Suprapubic skin (tissue), 4 donors: ENCODE results near the gene OMP. TPM values are rescaled to one million over a fixed set of nuclear protein-coding genes. Genes with fewer than 3 reads are reported as not detected.

Experiments
- DNase-seq, 2 donors: peaks; one replicate each; pipeline ENCODE4 v3.0.0-alpha.2; 2019; ENCODE audit warnings: low spot score in 2 of 2
- H3K27ac ChIP-seq: fragments of 200-600 bp; sonication (generic); one replicate; pipeline ENCODE4 v1.5.1; 2019
- H3K27me3 ChIP-seq: fragments of 200-600 bp; sonication (generic); one replicate; pipeline ENCODE4 v1.5.1; 2019
- H3K36me3 ChIP-seq: fragments of 200-600 bp; sonication (generic); one replicate; pipeline ENCODE4 v1.5.1; 2019
- H3K4me1 ChIP-seq: fragments of 200-600 bp; sonication (generic); one replicate; pipeline ENCODE4 v1.5.1; 2019
- H3K4me3 ChIP-seq: fragments of 200-600 bp; sonication (generic); one replicate; pipeline ENCODE4 v1.5.1; 2019; ENCODE audit warnings: mild to moderate bottlenecking
- H3K9me3 ChIP-seq: fragments of 200-600 bp; sonication (generic); one replicate; pipeline ENCODE4 v1.5.1; 2019
- EP300 ChIP-seq: sonication (generic); formaldehyde crosslinking; IDR thresholded peaks from one replicate; pipeline ENCODE4 v1.6.1; 2017; ENCODE audit warnings: antibody characterized with exemption
- POLR2A ChIP-seq, 2 donors: fragments of 450-650 bp; IDR thresholded peaks; one replicate each; pipeline ENCODE4 v1.6.1; 2017; ENCODE audit warnings: antibody characterized with exemption in 2 of 2, mild to moderate bottlenecking in 2 of 2, moderate library complexity in 2 of 2
- POLR2AphosphoS5 ChIP-seq, 3 donors: sonication (generic); formaldehyde crosslinking; IDR thresholded peaks; one replicate each; pipeline ENCODE4 v1.6.1; 2017; ENCODE audit warnings: antibody characterized with exemption in 3 of 3
- WGBS: methylation state at CpG from one replicate; pipeline ENCODE4 v1.1.5; 2018; 5-methylcytosine and 5-hydroxymethylcytosine counted together
- total RNA-seq, 4 donors: library from RNA; depleted of rRNA; stranded (reverse); fragments of >200 nt; gene quantifications; one replicate each; pipeline ENCODE4 v1.1.0, GENCODE V29; 2016
- TF ChIP-seq, protein P1 (sequence below), 2 donors: fragments of 200-600 bp in 1 of 2; fragments of 450-650 bp in 1 of 2; sonication (generic) in 1 of 2; IDR thresholded peaks; one replicate each; pipeline ENCODE4 v1.5.1; 2016 to 2019; ENCODE audit warnings: antibody characterized with exemption in 2 of 2, mild to moderate bottlenecking in 1 of 2, moderate library complexity in 1 of 2

Gene OMP
- total RNA-seq, 4 donors from 2014 or later = 9.6 TPM; not detected in 3

DNA sequence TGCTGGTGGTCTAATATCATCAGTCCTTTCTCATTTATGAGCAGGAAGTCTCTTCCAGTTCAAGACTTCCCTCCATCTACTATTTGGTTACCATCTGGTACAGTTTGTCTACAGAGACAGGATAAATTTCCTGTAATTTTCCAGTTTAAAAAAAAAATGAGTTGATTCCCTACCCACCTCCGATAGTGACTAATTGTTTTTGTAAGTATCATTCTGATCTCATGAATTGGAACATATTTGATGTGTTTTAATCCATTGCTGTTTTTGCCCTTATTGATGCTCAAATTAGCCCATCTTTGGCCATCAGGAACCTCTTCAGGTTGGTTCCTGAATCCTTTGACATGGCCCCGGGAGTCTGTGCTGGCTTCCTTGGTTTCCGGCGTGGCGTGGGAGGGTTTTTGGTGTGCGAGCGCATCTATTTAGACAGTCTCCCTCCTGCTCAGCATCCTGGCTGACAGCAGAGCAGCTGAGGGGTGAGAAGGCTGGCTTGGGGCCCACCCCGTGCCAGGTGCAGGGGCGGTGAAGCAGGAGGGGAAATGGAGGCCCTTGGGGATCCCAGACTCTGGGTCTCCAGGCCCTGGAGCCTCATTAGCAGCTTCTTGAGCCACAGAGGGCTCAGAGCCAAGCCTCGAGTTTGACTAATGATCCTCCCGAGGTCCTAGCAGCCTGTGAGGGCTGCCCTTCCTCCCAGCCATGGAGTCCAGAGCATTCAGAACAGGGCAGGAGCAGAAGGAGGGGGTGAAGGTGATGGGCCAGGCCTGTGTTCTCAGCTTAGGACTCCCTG, 6.8 kb downstream of the OMP start:
- WGBS = 84% methylated on average over 9 of the region's 11 CpGs
- H3K27ac ChIP-seq = no peak overlapping the region

DNA sequence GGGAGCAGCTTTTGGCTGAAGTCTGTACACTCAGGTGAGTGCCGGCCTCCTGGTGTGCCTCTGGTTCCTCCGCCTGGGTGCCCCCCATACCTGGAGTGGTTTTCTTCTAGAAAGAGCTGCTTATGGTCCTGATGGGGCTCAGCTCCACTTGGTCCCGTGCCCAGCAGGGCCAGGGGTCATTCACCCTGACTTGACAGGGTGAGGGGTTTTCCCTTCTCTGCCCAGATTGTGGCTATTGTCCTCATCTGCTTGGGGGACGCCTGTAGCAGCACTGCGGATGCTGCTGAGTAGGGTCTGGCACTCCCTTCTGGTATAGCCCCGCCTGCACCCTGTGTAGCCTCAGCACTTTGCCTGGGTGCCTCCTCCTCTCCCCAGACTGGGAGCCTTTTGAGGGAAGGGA, 8.2 kb downstream of the OMP start:
- TF ChIP-seq POLR2AphosphoS5 (IDR thresholded peaks at IDR 0.05) (no peak), EP300 (no peak), POLR2A (IDR thresholded peaks at IDR 0.05) (no peak)
- TF ChIP-seq, protein P1, sequence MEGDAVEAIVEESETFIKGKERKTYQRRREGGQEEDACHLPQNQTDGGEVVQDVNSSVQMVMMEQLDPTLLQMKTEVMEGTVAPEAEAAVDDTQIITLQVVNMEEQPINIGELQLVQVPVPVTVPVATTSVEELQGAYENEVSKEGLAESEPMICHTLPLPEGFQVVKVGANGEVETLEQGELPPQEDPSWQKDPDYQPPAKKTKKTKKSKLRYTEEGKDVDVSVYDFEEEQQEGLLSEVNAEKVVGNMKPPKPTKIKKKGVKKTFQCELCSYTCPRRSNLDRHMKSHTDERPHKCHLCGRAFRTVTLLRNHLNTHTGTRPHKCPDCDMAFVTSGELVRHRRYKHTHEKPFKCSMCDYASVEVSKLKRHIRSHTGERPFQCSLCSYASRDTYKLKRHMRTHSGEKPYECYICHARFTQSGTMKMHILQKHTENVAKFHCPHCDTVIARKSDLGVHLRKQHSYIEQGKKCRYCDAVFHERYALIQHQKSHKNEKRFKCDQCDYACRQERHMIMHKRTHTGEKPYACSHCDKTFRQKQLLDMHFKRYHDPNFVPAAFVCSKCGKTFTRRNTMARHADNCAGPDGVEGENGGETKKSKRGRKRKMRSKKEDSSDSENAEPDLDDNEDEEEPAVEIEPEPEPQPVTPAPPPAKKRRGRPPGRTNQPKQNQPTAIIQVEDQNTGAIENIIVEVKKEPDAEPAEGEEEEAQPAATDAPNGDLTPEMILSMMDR (IDR thresholded peaks at IDR 0.05) = no peak
- peaks cover 7% of the 10 kb centered on the region for H3K4me1 ChIP-seq
- whole genome bisulfite sequencing = 100% methylated on average over 2 of the region's 6 CpGs

More for the DNA sequence above, 6.8 kb downstream of the OMP start:
- TF ChIP-seq, protein P1 (IDR thresholded peaks at IDR 0.05) = no peak
- TF ChIP-seq POLR2AphosphoS5 (IDR thresholded peaks at IDR 0.05) = no peak
- TF ChIP-seq POLR2A (IDR thresholded peaks at IDR 0.05) = no peak
- no peak for TF ChIP-seq EP300
- Histone ChIP-seq H3K4me3 (no peak overlapping the region), H3K27me3 (no peaks in the 10 kb centered on the region), H3K4me1 (peaks cover 7% of the 10 kb centered on the region), H3K36me3 (no peaks in the 10 kb centered on the region), H3K9me3 (no peaks in the 10 kb centered on the region)
- no peak for DNase-seq

DNA sequence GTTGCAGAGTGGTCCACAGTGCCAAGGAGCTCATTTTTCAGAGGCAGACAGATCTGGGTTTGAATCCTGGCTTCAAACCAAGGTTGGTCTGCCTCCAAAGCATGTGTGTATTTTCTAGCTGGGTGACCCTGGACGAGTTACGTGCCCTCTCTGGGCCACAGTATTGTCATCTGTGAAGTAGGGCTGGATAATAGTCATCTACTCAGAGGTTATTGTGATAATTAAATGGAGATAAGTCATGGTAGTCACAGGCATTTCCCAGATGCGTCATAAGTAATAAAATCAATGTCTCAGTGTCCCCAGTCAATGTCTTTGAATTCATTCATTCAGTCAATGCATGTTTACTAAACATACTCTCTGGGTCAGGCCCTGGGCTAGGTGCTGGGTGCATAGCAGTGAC, 8.6 kb downstream of the OMP start:
- H3K27ac ChIP-seq = no peak overlapping the region
- no peak overlapping the region for H3K4me3 ChIP-seq
- no peak for DNase-seq
- no peaks in the 10 kb centered on the region for H3K36me3 ChIP-seq
- TF ChIP-seq EP300 (no peak), POLR2A (IDR thresholded peaks at IDR 0.05) (no peak), POLR2AphosphoS5 (IDR thresholded peaks at IDR 0.05) (no peak)
- TF ChIP-seq, protein P1 (IDR thresholded peaks at IDR 0.05) = no peak
- H3K4me1 ChIP-seq = peaks cover 4% of the 10 kb centered on the region
- no peaks in the 10 kb centered on the region for H3K9me3 ChIP-seq
- H3K27me3 ChIP-seq = no peaks in the 10 kb centered on the region
- whole genome bisulfite sequencing = 85% methylated on average over 3 of the region's 3 CpGs

More for the DNA sequence above, 8.2 kb downstream of the OMP start:
- H3K4me3 ChIP-seq = no peak overlapping the region
- no peak for DNase-seq
- H3K27ac ChIP-seq = no peak overlapping the region
- H3K36me3 ChIP-seq = no peaks in the 10 kb centered on the region
- H3K9me3 ChIP-seq = no peaks in the 10 kb centered on the region
- no peaks in the 10 kb centered on the region for H3K27me3 ChIP-seq

DNA sequence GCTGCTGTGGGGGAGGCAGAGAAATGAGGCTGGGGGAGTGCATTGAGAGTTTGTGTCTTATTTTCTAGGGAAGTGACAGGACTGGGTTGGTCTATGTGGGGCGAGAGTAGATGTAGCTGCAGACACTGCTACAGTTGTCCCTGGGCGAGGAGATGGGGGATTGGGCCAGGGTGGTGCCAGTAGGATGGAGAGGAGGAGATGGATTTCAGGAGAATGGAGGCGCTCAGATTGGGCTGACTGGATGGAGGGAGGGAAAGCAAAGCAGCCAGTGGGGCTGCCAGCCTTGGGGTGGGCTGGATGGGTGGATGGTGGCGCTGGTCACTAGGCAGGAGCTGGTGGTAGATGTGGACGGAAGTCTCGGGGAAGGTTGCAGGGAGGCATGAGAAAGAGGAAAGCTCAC, 9.3 kb downstream of the OMP start:
- Histone ChIP-seq H3K9me3 (no peaks in the 10 kb centered on the region), H3K36me3 (no peaks in the 10 kb centered on the region), H3K27ac (no peak overlapping the region), H3K4me1 (no peaks in the 10 kb centered on the region), H3K27me3 (no peaks in the 10 kb centered on the region), H3K4me3 (no peak overlapping the region)
- no peak for TF ChIP-seq EP300
- TF ChIP-seq, protein P1 (IDR thresholded peaks at IDR 0.05) = no peak
- TF ChIP-seq POLR2A (IDR thresholded peaks at IDR 0.05) = no peak
- TF ChIP-seq POLR2AphosphoS5 (IDR thresholded peaks at IDR 0.05) = no peak
- no peak for DNase-seq
- 96% methylated on average over 6 of the region's 6 CpGs for WGBS

DNA sequence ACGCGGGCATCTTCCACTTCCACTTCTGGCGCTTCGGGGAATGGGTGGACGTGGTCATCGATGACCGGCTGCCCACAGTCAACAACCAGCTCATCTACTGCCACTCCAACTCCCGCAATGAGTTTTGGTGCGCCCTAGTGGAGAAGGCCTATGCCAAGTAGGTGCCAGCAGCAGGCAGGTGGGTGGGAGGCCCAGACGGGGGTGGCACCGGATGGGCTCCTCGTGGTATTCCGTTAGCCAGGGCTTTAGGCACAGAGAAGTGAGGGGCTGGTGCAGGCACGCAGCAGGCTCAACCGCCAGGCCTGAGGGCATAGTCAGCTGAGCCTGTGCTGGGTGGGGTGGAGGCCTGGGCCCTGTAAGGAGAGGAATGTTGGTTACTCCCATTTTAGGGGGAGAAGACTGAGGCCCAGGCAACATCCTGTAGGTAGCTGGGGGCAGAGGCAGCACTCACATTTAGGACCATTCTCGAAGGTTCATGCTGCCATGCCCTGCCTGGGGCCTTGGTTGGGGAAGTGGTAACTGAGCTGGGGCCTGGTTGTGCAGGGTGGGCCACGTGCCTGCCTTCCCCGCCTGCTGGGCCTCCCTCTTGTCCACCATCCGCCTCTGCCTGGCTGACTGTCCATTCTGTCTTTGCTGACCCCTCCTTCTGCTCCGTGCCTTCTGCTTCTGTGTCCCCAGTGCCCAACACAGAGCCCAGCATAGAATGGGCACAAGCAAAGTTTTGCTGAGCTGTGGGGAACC, 10.2 kb downstream of the OMP start:
- Histone ChIP-seq H3K9me3 (no peaks in the 10 kb centered on the region), H3K27ac (no peak overlapping the region), H3K4me1 (no peaks in the 10 kb centered on the region), H3K36me3 (no peaks in the 10 kb centered on the region), H3K4me3 (no peak overlapping the region), H3K27me3 (no peaks in the 10 kb centered on the region)
- 90% methylated on average over 19 of the region's 20 CpGs for WGBS
- TF ChIP-seq EP300 (no peak), POLR2A (IDR thresholded peaks at IDR 0.05) (no peak), POLR2AphosphoS5 (IDR thresholded peaks at IDR 0.05) (no peak)
- TF ChIP-seq, protein P1 (IDR thresholded peaks at IDR 0.05) = no peak
- DNase-seq = no peak
